Cardiac fibroblast (primary cell): ENCODE results near the gene CHMP5.

ENCODE experiments used
- DNase-seq, 2 donors: peaks; one replicate each; pipeline versions ENCODE4 v3.0.0 to v3.0.0-alpha.2; 2010; ENCODE audit warnings: low read depth in 2 of 2
- H3K4me3 ChIP-seq, 2 donors: replicated peaks in 1 of 2; 1 replicate in 1 of 2; 2 replicates in 1 of 2; pipeline ENCODE4 v1.5.1; 2011; ENCODE audit warnings: low read depth in 2 of 2, low read length in 2 of 2, mild to moderate bottlenecking in 2 of 2, moderate library complexity in 1 of 2
- TF ChIP-seq, protein P1 (sequence below): IDR thresholded peaks from one replicate; pipeline ENCODE4 v1.5.1; 2011; ENCODE audit warnings: low read depth, mild to moderate bottlenecking, low read length, inconsistent platforms

Gene CHMP5

DNA sequence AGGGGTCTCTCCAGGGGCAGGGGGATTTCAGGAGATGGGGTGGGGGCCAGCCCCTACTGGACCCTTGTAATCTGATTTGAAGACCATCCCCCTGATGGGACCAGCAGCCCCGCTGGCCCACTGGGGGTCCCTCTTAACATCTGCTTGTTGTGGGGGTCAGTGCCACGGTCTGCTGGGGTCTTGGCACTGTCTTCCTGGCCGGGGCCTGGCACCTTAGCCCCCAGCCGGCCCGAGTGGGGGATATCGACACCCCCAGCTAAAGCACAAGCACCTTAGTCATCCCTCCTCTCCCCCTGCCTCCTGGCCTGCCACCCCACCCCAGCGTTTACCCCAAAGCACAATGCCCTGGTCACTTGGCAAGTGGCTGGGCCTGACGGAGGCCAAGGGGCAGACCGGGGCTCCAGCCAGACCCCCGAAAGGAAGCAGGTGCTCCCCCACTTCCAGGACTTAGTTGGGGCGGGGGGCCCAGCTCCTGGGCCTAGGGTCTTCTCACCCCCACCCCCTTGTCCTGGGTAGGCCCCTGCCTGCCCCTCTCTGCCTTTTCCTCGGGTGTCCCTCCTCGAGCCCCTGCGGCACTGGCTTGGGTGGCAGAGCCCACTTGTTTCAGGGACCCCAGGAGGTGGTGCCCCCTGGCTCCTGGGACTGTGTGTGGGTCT lies 24.1 kb downstream of the CHMP5 start:
- TF ChIP-seq, protein P1, sequence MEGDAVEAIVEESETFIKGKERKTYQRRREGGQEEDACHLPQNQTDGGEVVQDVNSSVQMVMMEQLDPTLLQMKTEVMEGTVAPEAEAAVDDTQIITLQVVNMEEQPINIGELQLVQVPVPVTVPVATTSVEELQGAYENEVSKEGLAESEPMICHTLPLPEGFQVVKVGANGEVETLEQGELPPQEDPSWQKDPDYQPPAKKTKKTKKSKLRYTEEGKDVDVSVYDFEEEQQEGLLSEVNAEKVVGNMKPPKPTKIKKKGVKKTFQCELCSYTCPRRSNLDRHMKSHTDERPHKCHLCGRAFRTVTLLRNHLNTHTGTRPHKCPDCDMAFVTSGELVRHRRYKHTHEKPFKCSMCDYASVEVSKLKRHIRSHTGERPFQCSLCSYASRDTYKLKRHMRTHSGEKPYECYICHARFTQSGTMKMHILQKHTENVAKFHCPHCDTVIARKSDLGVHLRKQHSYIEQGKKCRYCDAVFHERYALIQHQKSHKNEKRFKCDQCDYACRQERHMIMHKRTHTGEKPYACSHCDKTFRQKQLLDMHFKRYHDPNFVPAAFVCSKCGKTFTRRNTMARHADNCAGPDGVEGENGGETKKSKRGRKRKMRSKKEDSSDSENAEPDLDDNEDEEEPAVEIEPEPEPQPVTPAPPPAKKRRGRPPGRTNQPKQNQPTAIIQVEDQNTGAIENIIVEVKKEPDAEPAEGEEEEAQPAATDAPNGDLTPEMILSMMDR = no peak
- no peak overlapping the region for H3K4me3 ChIP-seq
- no peak for DNase-seq

DNA sequence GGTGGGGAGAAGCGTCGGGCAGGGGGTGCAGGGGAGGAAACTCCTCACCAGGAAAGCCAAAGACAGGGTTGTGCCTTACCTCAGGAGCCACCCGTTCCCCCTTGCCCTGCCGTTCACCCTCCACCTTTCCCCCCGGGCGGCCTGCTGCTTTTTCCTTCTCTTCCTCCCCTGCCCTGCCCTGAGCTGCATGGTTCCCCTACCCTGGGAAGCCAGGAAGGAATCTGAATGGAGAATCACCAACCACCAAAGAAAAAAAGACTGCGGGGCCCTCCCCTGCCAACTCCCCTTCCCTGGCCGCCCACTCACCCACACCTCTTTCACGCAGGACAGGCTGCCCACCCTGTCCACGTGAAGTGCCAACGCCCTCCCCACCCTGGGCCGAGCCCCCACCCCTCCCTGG lies 24.6 kb downstream of the CHMP5 start:
- peak overlapping the region in 1 of 2 donors; percentile 85 for H3K4me3 ChIP-seq
- DNase-seq = peak; percentile 9 to 29
- TF ChIP-seq, protein P1 = no peak

DNA sequence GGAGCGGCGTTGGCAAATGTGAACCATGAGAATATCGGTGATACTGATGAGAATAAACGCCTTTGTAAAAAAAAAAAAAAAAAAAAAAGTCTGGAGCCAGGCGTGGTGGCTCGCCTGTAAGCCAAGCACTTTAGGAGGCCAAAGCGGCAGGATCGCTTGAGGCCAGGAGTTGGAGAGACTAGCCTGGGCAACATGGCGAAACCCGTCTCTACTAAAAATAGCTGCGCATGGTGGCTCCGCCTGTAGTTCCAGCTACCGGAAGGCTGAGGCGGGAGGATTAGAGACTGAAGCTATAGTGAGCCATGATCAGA lies 25.0 kb downstream of the CHMP5 start:
- DNase-seq = no peak
- TF ChIP-seq, protein P1 = no peak
- peak overlapping the region; percentile 85 to 96 for H3K4me3 ChIP-seq

DNA sequence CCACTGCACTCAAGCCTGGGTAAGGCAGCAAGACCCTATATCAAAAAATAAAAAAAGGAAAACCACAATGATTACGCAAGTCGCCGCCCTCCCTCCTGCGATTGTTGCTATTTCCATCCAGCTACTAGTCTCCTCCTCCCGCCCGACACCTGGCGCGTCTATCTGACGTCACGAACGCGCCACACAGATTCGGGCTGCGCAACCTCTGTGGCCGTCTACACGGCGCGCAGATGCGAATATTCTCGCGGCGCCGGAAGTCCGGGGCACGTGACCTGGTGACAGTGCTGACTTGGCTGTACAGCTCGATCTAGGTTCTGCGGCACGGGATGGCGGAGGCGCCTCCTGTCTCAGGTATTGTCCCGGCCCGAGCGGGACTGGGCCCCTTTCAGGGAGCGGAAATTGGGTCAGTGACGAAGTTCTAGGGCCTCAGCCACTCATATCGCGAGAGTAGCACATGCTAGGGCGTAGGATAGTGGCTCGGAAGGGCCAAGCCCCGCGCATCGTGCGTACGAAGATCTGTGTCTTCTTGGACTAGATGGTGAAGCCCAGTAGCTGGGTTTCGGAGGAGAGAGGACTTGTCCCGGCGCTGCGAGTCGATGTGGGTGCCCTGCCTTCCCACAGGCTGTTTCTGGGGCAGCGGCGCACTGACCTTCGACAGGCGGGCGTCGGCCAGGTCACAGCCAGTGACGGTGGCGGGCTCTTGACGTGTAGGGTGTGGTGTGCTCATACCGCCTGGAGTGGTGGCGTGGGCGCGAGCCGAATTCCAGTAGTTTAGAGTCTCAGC lies 25.6 kb downstream of the CHMP5 start, which contains the start of gene NFX1:
TSS of gene NFX1 (plus strand) at position 270 of the 784 bp plus-strand sequence. CDS start at position 327, 57 bp downstream.
- peak within 1 kb of the TSS; percentile 85 to 96 for H3K4me3 ChIP-seq
- peak; percentile 99 for DNase-seq
- TF ChIP-seq, protein P1 = no peak

DNA sequence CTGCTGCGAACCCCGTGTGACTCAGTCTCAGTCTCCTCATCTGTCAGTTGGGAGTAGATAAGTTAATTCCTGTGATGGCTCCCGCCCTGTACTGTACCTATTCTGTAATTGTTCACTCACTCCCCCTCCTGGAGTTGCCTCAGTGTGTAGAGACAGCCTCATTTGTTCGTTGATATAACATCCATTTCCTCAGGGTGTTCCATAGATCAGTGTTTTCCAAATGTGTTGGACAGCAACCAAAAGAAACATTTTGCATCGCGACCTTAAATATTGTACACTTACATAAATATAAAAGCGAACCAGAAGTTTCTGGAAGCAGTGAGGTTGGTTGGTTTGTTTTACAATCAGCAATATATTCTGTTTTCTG lies 26.2 kb downstream of the CHMP5 start:
- H3K4me3 ChIP-seq = peak overlapping the region; percentile 85 to 96
- TF ChIP-seq, protein P1 = no peak
- DNase-seq = no peak

DNA sequence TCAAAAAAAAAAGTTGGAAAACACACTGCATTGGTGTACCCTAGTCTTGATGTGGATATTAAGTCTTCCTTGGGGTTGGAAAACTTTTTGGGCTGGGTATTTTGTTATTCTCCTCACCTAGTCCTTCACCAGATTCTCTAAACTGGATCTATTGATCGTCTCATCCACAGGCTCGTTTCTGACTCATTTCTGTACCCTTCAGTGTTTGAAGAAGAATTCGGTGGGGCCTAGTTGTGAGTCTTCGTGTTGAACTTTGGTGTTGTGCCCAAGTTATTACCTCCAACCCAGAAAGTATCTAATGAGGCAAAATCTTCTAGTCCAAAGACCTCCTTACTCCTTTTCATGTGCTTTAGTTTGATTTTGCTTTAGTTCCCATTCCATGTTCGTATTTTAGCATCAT lies 27.1 kb downstream of the CHMP5 start:
- H3K4me3 ChIP-seq = no peak overlapping the region
- TF ChIP-seq, protein P1 = no peak
- no peak for DNase-seq
